Right forelimb (tissue), 1 donor: ENCODE data around the gene CCP110.
A peak's percentile ranks its signal among the peaks of the same experiment; 100 is the strongest.

Experiments
- DNase-seq: peaks from one replicate; pipeline ENCODE4 v3.0.0-alpha.2; 2018

Gene CCP110

DNA sequence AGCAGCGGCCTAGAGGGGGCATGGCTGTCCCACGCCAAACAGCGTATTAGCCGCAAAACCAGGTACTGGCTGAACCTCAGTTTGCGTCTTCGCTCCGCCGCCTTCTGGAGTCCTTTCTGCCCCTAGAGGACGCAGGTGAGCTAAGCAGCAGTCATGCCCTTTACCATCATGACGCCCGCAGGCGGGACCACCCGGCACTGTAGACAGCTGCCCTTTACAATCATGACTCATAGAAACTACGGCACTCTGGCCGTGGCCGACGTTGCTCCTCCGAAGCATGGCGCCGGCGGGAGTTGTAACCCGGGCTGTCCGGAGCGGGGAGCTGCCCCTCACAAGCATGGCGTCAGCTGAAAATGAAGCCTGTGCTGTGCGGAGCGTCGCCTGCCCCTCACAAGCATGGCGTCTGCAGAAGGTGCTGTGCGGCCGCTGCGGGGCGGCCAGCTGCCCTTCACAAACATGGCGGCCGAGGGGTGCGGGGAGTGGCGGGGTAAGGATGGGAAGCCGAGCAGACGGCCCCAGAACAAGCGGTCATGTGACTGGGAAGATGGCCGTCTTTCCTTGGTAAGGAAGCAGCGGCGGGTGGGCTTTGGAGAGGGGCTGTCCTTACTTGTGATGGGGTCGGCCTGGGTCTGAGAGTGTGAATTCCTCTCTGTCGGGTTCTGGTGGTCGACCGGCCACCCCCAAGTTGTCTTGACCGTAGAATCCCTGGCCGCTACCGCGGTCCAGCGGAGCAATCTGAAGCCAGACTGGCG is 31.6 kb downstream of the CCP110 start, which contains the start of gene VPS35L:
TSS of gene VPS35L (plus strand) at position 518 of the 752 bp plus-strand sequence. CDS start at position 545, 27 bp downstream.
- DNase-seq = peak; percentile 99

- no peak for DNase-seq
These were observed 32.4 kb downstream of the CCP110 start for GRCh38 chr16:19555938-19556771.

GRCh38 chr16:19559242-19559910 is 35.6 kb downstream of the CCP110 start:
- DNase-seq = no peak

DNA sequence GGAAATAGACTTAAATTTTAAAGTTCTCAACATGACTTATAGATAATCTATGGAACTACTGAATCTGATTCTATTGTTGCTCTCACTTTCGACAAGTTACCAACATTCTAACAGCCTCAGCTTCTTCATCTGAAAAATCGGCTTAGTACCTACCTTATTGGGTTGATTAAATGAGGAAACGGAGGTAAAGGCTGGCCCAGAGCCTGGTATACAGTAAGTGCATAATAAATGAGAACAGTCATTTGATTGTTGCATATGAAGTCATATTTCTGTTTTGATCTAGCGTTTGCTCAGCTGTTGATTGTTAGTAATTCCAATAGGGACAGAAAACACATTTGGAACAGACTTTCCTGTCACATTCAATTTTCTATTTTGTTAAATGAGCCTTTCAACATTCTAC is 36.3 kb downstream of the CCP110 start:
- DNase-seq = no peak

- no peak for DNase-seq
These were observed 39.6 kb downstream of the CCP110 start for GRCh38 chr16:19563377-19563776.

GRCh38 chr16:19566362-19566761 is 42.6 kb downstream of the CCP110 start:
- no peak for DNase-seq

DNA sequence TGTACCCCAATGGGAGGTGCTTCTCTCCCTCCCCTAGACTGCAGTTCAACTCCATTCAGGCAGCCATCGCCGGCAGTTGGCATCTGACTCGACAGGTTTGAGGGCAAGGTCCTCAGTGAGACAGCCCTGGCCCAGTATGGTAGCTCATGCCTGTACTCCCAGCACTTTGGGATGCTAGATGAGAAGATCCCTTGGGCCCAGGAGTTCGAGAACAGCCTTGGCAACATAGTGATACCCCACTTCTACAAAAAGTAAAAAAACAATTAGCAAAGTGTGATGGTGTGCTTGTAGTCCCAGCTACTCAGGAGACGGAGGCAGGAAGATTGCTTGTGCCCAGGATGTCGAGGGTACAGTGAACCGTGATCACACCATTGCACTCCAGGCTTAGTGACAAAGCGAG is 43.8 kb downstream of the CCP110 start:
- DNase-seq = no peak

- no peak for DNase-seq
These were observed 50.3 kb downstream of the CCP110 start for GRCh38 chr16:19573997-19574396.

DNA sequence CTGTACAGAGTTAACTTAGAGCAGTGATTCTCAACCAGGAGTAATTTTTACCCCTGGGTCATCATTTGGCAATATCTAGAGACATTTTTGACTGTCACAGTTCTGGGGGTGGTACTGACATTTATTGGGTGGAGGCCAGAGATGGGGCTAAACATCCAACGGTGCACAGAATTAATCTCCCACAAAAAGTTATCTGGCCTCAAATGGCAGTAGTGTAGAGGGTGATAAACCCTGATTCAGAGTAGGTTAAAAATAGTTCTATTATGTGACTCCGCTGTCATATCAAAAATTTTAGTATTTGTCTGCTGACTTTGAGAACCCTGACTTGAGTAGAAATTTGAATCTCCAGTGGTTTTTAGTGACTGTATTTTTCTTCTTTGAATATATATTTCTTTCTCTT is 50.9 kb downstream of the CCP110 start:
- no peak for DNase-seq

GRCh38 chr16:19578378-19578971 is 54.7 kb downstream of the CCP110 start:
- DNase-seq = peak; percentile 55

- no peak for DNase-seq
These were observed 58.5 kb downstream of the CCP110 start for GRCh38 chr16:19582050-19582831.

DNA sequence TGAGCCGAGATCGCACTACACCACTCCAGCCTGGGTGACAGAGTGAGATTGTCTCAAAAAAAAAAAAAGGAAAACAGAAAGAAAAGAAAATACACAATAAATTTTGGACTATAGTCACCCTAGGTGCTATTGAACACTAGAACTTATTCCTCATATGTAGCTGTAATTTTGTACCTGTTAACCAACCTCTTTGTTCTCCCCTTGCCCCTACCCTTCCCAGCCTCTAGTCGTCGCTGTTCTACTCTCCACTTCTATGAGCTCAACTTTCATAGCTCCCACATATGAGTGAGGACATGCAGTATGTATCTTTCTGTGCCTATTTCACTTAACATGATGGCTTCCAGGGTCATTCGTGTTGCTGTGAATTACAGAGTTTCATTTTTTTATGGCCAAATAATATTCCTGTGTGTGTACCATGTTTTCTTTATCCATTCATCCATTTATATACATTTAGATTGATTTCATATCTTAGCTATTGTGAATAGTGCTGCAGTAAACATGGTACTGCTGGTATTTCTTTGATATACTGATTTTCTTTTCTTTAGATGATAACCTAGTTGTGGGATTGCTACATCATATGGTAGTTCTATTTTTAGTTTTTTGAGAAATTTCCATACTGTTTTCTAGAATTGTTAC is 60.0 kb downstream of the CCP110 start:
- no peak for DNase-seq

- no peak for DNase-seq
These were observed 64.9 kb downstream of the CCP110 start for GRCh38 chr16:19588661-19589060.

DNA sequence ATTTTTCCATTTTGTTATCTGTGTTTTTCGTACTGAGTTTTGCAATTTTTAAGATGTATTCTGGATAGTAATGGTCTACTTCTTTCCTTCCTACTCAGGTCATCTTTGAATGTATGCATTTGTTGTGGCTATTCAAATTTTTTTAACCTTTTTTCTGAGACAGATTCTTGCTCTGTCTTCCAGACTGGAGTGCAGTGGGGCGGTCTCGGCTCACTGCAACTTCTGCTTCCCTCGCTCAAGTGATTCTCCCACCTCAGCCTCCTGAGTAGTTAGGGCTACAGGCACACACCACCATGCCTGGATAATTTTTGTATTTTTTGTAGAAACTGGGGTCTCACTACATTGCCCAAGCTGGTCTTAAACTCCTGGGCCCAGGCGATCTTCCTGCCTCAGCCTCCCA is 65.4 kb downstream of the CCP110 start:
- no peak for DNase-seq

GRCh38 chr16:19589771-19590302 is 66.1 kb downstream of the CCP110 start:
- DNase-seq = peak; percentile 64

GRCh38 chr16:19595043-19595767 is 71.5 kb downstream of the CCP110 start:
- DNase-seq = no peak

GRCh38 chr16:19598805-19599510 is 75.2 kb downstream of the CCP110 start:
- DNase-seq = no peak

DNA sequence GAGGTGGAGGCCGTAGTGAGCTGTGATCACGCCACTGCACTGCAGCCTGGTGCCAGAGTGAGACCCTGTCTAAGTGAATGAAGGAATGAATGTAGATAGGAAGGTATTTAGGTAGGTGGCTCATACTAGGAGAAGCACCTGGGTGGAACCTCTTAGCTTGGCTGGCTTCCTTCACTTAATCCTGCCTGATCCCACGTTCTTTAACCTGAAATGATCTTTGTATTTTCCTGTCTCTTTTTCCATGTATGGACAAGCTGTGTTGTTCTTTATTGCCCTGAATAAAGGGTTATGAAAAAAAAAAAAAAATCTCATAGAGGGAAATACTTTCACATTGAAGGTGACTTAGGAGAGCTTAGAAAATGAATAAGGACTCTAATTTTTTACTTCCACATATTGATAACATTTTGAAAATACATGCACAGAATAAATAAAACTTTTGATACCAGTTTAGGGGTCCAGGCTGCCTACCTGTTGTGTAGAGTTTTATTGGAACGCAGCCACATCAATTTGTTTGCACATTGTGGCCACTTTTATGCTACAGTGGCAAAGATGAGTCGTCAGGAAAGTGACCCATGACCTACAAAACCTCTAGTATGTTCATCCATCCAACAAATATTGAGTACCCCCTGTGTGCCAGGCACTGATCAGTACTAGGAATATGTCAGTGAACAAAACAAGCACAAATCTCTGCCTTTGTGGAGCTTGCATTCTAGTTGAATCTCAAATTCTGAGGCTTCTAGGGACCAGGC is 76.4 kb downstream of the CCP110 start:
- no peak for DNase-seq
